Right lobe of liver (tissue), 4 donors: ENCODE data around the gene TNFRSF13B.

Experiments
- CTCF ChIP-seq, 4 donors: fragments of 200-600 bp in 3 of 4; fragments of 450-650 bp in 1 of 4; IDR thresholded peaks; one replicate each; pipeline versions ENCODE4 v1.5.1 to v1.8.0; 2016 to 2022; ENCODE audit warnings: antibody characterized with exemption in 4 of 4, mild to moderate bottlenecking in 2 of 4
- POLR2A ChIP-seq: fragments of 450-650 bp; IDR thresholded peaks from one replicate; pipeline ENCODE4 v1.6.1; 2017; ENCODE audit warnings: antibody characterized with exemption, mild to moderate bottlenecking
- donor health status: DM: no; HTN: no; CAD: no.
- donor health status: DM: no; HTN: no; CAD: no.
- donor health status: DM: no; HTN: yes; CAD: no.

- TF ChIP-seq CTCF (IDR thresholded peaks at IDR 0.05) (no peak), POLR2A (no peak)
Observed at GRCh38 chr17:16994631-16995030, 22.7 kb upstream of the TNFRSF13B start.
